ENCODE results near the gene PREB. TPM values are rescaled to one million over a fixed set of nuclear protein-coding genes. Genes with fewer than 3 reads are reported as not detected.

Gene PREB
- total and polyA plus RNA-seq, 3 experiments from 2014 or later, result 68.6 to 80.6 (median 79.5) TPM

DNA sequence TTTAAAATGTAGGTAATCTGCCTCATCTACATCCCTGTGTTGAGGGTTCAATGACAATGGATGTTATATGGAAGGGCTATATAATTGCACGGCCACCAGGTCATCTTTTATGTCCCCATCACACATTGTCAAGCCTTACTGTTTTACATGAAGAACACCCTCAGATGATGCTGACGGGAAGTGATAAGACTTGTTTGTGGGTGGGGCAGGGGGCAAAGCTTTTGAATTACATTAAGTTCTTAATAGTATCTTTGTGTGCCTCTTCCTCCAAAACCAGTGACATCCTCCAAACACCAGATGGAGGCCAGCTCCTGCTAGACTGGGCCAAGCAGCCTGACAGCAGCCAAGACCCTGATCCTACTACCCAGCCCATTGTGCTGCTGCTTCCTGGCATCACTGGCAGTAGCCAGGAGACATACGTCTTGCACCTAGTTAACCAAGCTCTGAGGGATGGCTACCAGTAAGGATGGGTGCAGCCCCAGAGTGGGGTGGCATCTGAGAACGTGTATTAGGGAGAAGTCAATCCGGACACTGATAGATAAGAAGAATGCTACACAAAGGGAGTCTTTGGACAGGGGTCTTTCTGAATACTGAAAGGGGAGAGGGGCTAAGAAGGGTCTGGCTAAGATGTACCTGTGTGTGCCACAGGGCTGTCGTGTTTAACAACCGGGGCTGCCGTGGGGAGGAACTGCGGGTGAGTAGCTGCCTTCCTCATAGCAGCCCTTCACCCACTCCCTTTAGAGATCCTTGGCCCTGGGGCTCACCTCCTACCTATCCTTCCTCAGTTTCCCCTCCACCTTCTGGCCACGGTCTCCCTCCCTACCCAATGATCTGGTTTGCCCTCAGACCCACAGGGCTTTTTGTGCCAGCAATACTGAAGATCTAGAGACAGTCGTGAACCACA is 5.5 kb downstream of the PREB start:
- Mint-ChIP-seq H3K36me3 (peaks cover 0 to 47% (median 0%) of the 10 kb centered on the region in 3 donors), H3K9me3 (no peaks in the 10 kb centered on the region), H3K4me3 (peak overlapping the region in 1 of 7 donors; percentile 73), H3K27ac (peak overlapping the region in 4 of 8 donors; percentile 9 to 71 (median 58)), H3K27me3 (no peaks in the 10 kb centered on the region), H3K4me1 (peaks cover 22 to 24% (median 23%) of the 10 kb centered on the region in 3 donors)
- no peak overlapping the region for H3K4me3 ChIP-seq (ENCODE audit: low read length)
- H3K27me3 ChIP-seq (ENCODE audit: insufficient read depth, low read length, poor library complexity, severe bottlenecking), result no peaks in the 10 kb centered on the region
- H3K36me3 ChIP-seq (ENCODE audit: insufficient read depth, low read length), result peaks cover 15% of the 10 kb centered on the region
- no peaks in the 10 kb centered on the region for H3K9me3 ChIP-seq (ENCODE audit: low read length)
- CTCF ChIA-PET, result interaction anchor here (0.9 kb wide), 1 partner anchor 42 kb away, joined by 3 read pairs; the partner anchor contains the start of gene KHK
- DNase-seq, result no peak
- peaks cover 16% of the 10 kb centered on the region for H3K4me1 ChIP-seq (ENCODE audit: insufficient read depth, low read length)
- no peak overlapping the region for H3K27ac ChIP-seq (ENCODE audit: low read depth, low read length)
- POLR2A ChIA-PET, result no interaction called here

DNA sequence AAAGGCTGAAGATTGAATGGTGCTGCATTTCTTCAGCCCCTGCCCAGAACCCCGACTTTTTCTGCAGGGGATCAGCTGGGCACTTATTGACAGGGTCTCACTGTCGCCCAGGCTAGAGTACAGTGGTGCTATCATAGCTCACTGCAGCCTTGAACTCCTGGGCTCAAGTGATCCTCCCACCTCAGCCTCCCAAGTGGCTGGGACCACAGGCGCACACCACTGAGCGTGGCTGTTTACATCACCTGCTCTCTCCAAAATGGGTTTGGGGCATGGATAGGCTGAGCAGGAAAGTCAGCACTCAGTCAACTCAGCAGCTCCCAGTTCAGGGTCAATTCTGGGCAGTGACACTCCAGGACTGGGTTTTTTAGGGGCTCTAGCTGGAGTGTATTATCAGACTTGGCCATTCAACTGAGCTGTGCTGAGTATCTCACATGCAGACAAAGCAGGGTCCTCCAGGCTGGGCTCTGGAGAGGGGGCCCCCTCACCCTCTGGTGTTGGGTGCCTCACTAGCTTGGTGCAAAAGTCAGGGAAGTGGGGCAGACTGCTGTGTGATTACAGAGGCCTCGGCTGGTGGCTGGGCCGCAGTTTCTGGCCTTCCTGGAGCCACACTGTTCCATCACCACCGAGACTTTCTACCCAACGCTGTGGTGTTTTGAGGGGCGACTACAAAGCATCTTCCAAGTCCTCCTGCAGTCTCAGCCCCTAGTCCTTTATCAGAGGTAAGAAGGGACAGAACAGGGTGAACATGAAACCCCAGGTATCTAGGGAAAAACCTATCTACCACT is 6.4 kb downstream of the PREB start:
- no peaks in the 10 kb centered on the region for H3K27me3 ChIP-seq (ENCODE audit: insufficient read depth, low read length, poor library complexity, severe bottlenecking)
- H3K4me3 ChIP-seq (ENCODE audit: low read length), result no peak overlapping the region
- Mint-ChIP-seq H3K4me3 (no peak overlapping the region), H3K27me3 (no peaks in the 10 kb centered on the region), H3K9me3 (no peaks in the 10 kb centered on the region), H3K27ac (peak overlapping the region in 1 of 8 donors; percentile 55), H3K36me3 (peaks cover 0 to 42% (median 0%) of the 10 kb centered on the region in 3 donors), H3K4me1 (peaks cover 18 to 22% (median 21%) of the 10 kb centered on the region in 3 donors)
- CTCF ChIA-PET, result interaction anchor here (0.9 kb wide), 1 partner anchor 41 kb away, joined by 3 read pairs; the partner anchor contains the start of gene KHK
- H3K27ac ChIP-seq (ENCODE audit: low read depth, low read length), result no peak overlapping the region
- H3K9me3 ChIP-seq (ENCODE audit: low read length), result no peaks in the 10 kb centered on the region
- POLR2A ChIA-PET, result no interaction called here
- peaks cover 15% of the 10 kb centered on the region for H3K36me3 ChIP-seq (ENCODE audit: insufficient read depth, low read length)
- no peak for DNase-seq
- peaks cover 12% of the 10 kb centered on the region for H3K4me1 ChIP-seq (ENCODE audit: insufficient read depth, low read length)

DNA sequence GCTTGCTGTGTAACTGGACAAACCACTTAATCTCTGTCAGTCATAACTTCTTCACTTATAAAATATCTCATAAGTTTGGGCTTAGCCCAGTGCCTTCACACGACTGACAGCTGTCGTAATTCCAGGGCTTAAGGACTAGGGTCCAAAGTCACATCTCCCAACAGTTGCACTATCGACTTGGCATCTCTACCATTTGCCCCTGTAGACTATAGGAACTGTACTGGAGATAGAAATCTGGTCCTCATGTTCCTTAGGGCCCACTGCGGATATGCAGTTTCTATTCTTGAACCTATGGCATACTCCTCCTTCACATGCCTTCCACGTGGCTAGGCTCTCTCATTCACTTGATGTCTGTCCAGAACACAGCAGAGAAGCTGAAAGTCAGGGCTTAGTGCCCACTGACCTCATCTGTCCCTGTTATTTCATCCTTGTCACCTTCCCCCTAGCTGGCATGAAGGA is 8.2 kb downstream of the PREB start:
- Mint-ChIP-seq H3K4me1 (peaks cover 15 to 19% (median 15%) of the 10 kb centered on the region in 3 donors), H3K27ac (peak overlapping the region in 1 of 8 donors; percentile 20), H3K27me3 (peaks cover 0 to 1% of the 10 kb centered on the region in 2 donors), H3K4me3 (peak overlapping the region in 1 of 7 donors; percentile 50), H3K36me3 (peaks cover 0 to 27% (median 0%) of the 10 kb centered on the region in 3 donors), H3K9me3 (no peaks in the 10 kb centered on the region)
- H3K27ac ChIP-seq (ENCODE audit: low read depth, low read length), result no peak overlapping the region
- H3K9me3 ChIP-seq (ENCODE audit: low read length), result no peaks in the 10 kb centered on the region
- no peaks in the 10 kb centered on the region for H3K27me3 ChIP-seq (ENCODE audit: insufficient read depth, low read length, poor library complexity, severe bottlenecking)
- peaks cover 13% of the 10 kb centered on the region for H3K4me1 ChIP-seq (ENCODE audit: insufficient read depth, low read length)
- no peak overlapping the region for H3K4me3 ChIP-seq (ENCODE audit: low read length)
- DNase-seq, result no peak
- H3K36me3 ChIP-seq (ENCODE audit: insufficient read depth, low read length), result peaks cover 7% of the 10 kb centered on the region
- ChIA-PET POLR2A (no interaction called here), CTCF (interaction anchor here (1.3 kb wide), 1 partner anchor 177 kb away, joined by 4 read pairs; no protein-coding TSS in a partner anchor)

DNA sequence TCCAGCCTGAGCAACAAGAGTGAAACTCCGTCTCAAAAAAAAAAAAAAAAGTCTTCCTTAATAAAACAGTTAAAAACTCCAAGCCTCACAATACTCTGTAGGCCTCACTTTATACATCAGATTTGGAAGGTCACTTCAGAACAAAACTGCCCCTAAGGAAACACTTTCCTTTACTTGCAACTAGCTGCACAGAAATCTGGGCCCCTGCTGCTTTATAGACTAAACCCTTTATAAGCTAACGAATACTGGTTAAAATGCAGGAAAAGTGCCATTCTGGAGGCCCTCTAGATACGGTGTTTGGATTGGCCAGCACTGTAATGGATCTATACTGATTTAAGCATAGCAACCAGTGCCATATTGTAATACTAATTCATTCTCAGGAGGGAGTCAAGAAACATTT is 9.3 kb downstream of the PREB start:
- CTCF ChIA-PET, result interaction anchor here (1.1 to 2.6 kb wide), 3 partner anchors 8 to 178 kb away, joined by 3 to 24 read pairs (median 4); partner anchors contain the start of gene PREB
- Histone ChIP-seq H3K9me3 (ENCODE audit: low read length) (no peaks in the 10 kb centered on the region), H3K4me3 (ENCODE audit: low read length) (no peak overlapping the region), H3K27ac (ENCODE audit: low read depth, low read length) (no peak overlapping the region), H3K27me3 (ENCODE audit: insufficient read depth, low read length, poor library complexity, severe bottlenecking) (no peaks in the 10 kb centered on the region), H3K36me3 (ENCODE audit: insufficient read depth, low read length) (no peaks in the 10 kb centered on the region), H3K4me1 (ENCODE audit: insufficient read depth, low read length) (peaks cover 13% of the 10 kb centered on the region)
- H3K27ac Mint-ChIP-seq, result peak overlapping the region in 3 of 8 donors; percentile 12 to 58 (median 15)
- DNase-seq, result no peak
- H3K4me3 Mint-ChIP-seq, result peak overlapping the region in 4 of 7 donors; percentile 32 to 95 (median 58)
- no peaks in the 10 kb centered on the region for H3K9me3 Mint-ChIP-seq
- peaks cover 2 to 4% of the 10 kb centered on the region in 2 donors for H3K27me3 Mint-ChIP-seq
- H3K36me3 Mint-ChIP-seq, result peaks cover 0 to 16% (median 0%) of the 10 kb centered on the region in 3 donors
- H3K4me1 Mint-ChIP-seq, result peaks cover 13 to 17% (median 15%) of the 10 kb centered on the region in 3 donors
- POLR2A ChIA-PET, result no interaction called here

DNA sequence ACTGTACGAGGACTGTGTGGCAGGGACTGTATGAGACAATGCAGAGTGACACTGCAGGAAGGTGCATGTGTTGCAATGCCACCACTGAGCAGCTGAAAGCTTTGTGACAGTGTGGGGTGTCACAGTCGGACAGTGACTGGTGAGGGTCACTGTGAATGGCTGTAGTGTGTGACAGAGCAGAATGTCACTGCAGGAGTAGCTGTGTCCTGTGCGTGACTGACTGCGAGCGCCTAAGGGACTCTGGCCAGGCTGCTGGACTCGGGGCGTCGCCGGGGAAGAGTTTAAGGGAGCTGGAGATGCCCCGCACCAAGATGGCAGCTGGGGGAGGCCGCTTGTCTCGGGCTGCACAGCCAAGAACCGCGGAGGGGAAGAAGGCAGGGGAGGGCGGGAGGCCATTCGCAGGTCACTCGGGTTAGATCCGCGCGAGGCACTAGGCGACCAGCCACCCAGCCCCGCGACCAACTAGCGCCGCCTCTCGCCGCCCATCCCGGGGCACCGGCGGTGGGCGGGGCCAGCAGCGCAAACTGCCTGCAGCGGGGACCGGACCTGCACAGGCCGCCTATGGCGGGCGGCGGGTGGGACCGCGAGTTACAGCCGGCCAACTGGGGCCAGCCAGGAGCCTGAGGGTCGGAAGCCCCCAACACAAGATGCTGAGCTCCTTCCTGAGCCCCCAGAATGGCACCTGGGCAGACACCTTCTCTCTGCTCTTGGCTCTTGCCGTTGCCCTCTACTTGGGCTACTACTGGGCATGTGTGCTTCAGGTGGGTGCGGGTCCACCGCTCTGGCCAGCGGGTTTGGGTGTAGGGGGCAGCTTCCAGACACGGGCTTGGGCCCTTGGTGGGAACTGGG is 10.9 kb downstream of the PREB start, which contains the start of gene ABHD1:
Gene ABHD1 (plus strand): TSS at position 514 of the 849 bp plus-strand sequence. CDS start 134 bp downstream, at position 648.
- H3K27me3 ChIP-seq (ENCODE audit: insufficient read depth, low read length, poor library complexity, severe bottlenecking), result peaks cover 5% of the 10 kb centered on the region
- H3K36me3 Mint-ChIP-seq, result peaks cover 0 to 3% (median 0%) of the 10 kb centered on the region in 3 donors
- CTCF ChIA-PET, result interaction anchor here (1.1 to 2.6 kb wide), 5 partner anchors 9 to 46 kb away, joined by 3 to 24 read pairs (median 4); partner anchors contain the start of genes KHK and PREB
- DNase-seq, result peak; percentile 61 to 74 (median 68)
- peak within 1 kb of the TSS; percentile 38 for H3K27ac ChIP-seq (ENCODE audit: low read depth, low read length)
- H3K9me3 ChIP-seq (ENCODE audit: low read length), result no peaks in the 10 kb centered on the region
- peaks cover 10 to 12% of the 10 kb centered on the region in 2 donors for H3K27me3 Mint-ChIP-seq
- H3K4me3 Mint-ChIP-seq, result peak within 1 kb of the TSS; percentile 91 to 95 (median 93)
- H3K27ac Mint-ChIP-seq, result peak within 1 kb of the TSS; percentile 52 to 97 (median 88)
- H3K4me1 Mint-ChIP-seq, result peaks cover 20 to 21% (median 20%) of the 10 kb centered on the region in 3 donors
- H3K9me3 Mint-ChIP-seq, result no peaks in the 10 kb centered on the region
- peak within 1 kb of the TSS; percentile 79 for H3K4me3 ChIP-seq (ENCODE audit: low read length)
- H3K4me1 ChIP-seq (ENCODE audit: insufficient read depth, low read length), result peaks cover 13% of the 10 kb centered on the region
- POLR2A ChIA-PET, result interaction anchor here (1.8 to 2.0 kb wide), 3 partner anchors 10 to 73 kb away, joined by 5 to 27 read pairs (median 9); partner anchors contain the start of genes AGBL5, OST4 and PREB
- no peaks in the 10 kb centered on the region for H3K36me3 ChIP-seq (ENCODE audit: insufficient read depth, low read length)

DNA sequence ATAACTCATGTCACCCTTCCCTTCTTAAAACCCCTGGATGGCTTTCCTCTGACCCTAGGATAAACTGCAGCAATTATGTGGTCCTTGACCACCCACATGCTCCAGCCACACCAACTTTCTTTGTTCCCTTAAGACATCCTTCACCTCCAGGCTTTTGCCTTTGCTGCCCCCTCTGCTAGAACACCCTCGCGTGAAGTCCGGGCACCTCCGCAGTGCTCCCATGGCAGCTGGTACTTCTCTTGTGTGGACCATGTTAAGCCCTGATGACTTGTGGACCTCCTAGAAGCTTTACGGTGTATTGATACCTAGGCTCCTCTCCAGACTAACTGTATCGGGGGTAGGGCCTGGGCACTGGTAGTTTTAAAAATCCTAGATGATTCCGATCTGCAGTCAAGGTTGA is 11.6 kb downstream of the PREB start:
- Mint-ChIP-seq H3K27ac (peak overlapping the region; percentile 21 to 97 (median 87)), H3K4me3 (peak overlapping the region; percentile 91 to 95 (median 93)), H3K27me3 (peaks cover 10 to 18% of the 10 kb centered on the region in 2 donors), H3K36me3 (peaks cover 0 to 3% (median 0%) of the 10 kb centered on the region in 3 donors), H3K4me1 (peaks cover 20 to 21% (median 20%) of the 10 kb centered on the region in 3 donors), H3K9me3 (no peaks in the 10 kb centered on the region)
- Histone ChIP-seq H3K27me3 (ENCODE audit: insufficient read depth, low read length, poor library complexity, severe bottlenecking) (peaks cover 11% of the 10 kb centered on the region), H3K27ac (ENCODE audit: low read depth, low read length) (no peak overlapping the region), H3K4me1 (ENCODE audit: insufficient read depth, low read length) (peaks cover 13% of the 10 kb centered on the region), H3K4me3 (ENCODE audit: low read length) (peak overlapping the region; percentile 79), H3K9me3 (ENCODE audit: low read length) (no peaks in the 10 kb centered on the region), H3K36me3 (ENCODE audit: insufficient read depth, low read length) (no peaks in the 10 kb centered on the region)
- POLR2A ChIA-PET, result interaction anchor here (1.8 to 2.0 kb wide), 3 partner anchors 11 to 72 kb away, joined by 5 to 27 read pairs (median 9); partner anchors contain the start of genes AGBL5, OST4 and PREB
- DNase-seq, result no peak
- CTCF ChIA-PET, result interaction anchor here (1.1 to 2.6 kb wide), 5 partner anchors 8 to 47 kb away, joined by 3 to 24 read pairs (median 4); partner anchors contain the start of genes KHK and PREB

Data from CD8-positive, alpha-beta memory T cell (primary cell).